Measurements from ENCODE around the gene GPS2. TPM values are rescaled to one million over a fixed set of nuclear protein-coding genes. Genes with fewer than 3 reads are reported as not detected.

The GPS2 gene
- total RNA-seq, 1 experiment from 2014 or later: 61.1 TPM

DNA sequence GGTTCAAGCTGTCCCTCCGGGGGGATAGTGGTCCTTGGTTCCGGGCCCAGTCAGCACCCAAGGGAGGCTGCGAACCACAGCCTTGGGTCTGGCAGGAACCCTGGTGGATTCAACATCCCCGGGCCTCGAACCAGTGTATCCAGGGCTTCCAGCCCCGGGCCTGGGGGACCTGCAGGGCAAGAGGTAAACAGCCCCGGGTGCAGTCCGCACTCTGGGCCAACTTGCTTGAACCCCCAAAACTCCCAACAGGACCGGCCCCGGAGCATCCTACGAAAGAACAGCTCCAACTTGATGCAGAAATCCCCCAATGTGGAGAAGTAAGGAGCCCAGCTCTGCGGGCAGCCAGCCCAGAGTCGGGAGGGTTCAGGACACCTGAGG, 15.5 kb upstream of the GPS2 start:
- H3K4me1 Mint-ChIP-seq (ENCODE audit: low read depth, unreplicated experiment): peaks cover 16% of the 10 kb centered on the region
- CTCF ChIA-PET: no interaction called here
- H3K27ac Mint-ChIP-seq (ENCODE audit: unreplicated experiment): peak overlapping the region; percentile 21
- peaks cover 18% of the 10 kb centered on the region for H3K36me3 Mint-ChIP-seq (ENCODE audit: insufficient read depth, unreplicated experiment)
- intact Hi-C loops (cut with micrococcal nuclease; ENCODE audit: unreplicated experiment): no loop called here
- no peak overlapping the region for H3K4me3 Mint-ChIP-seq (ENCODE audit: low read depth, unreplicated experiment)
- BruUV-seq (replicated peaks): no TSS peak
- TF ChIP-seq, protein P1, sequence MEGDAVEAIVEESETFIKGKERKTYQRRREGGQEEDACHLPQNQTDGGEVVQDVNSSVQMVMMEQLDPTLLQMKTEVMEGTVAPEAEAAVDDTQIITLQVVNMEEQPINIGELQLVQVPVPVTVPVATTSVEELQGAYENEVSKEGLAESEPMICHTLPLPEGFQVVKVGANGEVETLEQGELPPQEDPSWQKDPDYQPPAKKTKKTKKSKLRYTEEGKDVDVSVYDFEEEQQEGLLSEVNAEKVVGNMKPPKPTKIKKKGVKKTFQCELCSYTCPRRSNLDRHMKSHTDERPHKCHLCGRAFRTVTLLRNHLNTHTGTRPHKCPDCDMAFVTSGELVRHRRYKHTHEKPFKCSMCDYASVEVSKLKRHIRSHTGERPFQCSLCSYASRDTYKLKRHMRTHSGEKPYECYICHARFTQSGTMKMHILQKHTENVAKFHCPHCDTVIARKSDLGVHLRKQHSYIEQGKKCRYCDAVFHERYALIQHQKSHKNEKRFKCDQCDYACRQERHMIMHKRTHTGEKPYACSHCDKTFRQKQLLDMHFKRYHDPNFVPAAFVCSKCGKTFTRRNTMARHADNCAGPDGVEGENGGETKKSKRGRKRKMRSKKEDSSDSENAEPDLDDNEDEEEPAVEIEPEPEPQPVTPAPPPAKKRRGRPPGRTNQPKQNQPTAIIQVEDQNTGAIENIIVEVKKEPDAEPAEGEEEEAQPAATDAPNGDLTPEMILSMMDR (IDR thresholded peaks at IDR 0.05; ENCODE audit: unreplicated experiment): no peak
- DNase-seq: no peak
- H3K9me3 Mint-ChIP-seq (ENCODE audit: low read depth, unreplicated experiment): no peaks in the 10 kb centered on the region
- peaks cover 20% of the 10 kb centered on the region for H3K27me3 Mint-ChIP-seq (ENCODE audit: unreplicated experiment)

DNA sequence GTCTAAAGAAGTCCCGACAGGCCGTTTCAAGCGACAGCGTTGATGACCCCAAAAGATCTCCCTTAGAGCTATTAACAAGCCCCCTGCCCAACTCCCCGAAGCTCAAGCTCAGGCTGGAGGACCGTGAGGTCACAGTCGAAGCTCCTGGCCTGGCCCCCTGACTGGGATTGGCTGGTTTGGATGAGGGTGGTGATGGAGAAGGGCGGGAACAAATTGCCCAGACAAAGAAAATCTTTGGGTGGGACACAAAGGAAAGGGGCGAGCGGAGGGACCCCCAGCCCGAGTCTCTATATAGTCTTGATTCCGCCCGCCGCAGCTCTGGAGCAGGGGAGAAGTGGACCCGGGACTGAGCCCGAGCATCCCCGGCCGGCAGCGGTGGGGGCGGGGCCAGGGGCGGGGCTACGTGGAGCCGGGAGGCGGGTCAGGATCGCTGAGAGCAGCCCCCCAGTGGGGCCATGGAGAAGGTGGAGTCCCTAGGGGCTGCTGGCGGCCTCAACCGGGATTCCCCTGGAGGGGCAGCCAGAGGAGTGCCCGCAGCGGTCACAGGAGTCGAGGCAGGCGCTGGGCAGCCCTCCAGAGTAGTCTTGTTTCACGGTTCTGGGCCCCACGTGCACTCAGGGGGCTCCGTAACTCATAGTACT, 15.0 kb upstream of the GPS2 start:
- Mint-ChIP-seq H3K4me1 (ENCODE audit: low read depth, unreplicated experiment) (peaks cover 16% of the 10 kb centered on the region), H3K4me3 (ENCODE audit: low read depth, unreplicated experiment) (peak overlapping the region; percentile 85), H3K27ac (ENCODE audit: unreplicated experiment) (peak overlapping the region; percentile 98), H3K27me3 (ENCODE audit: unreplicated experiment) (peaks cover 20% of the 10 kb centered on the region), H3K9me3 (ENCODE audit: low read depth, unreplicated experiment) (no peaks in the 10 kb centered on the region), H3K36me3 (ENCODE audit: insufficient read depth, unreplicated experiment) (peaks cover 18% of the 10 kb centered on the region)
- no TSS peak for BruUV-seq (replicated peaks)
- CTCF ChIA-PET: interaction anchor here (0.6 to 1.4 kb wide), 4 partner anchors 15 to 284 kb away, joined by 3 to 7 read pairs (median 4); partner anchors contain the start of gene TMEM256
- peak; percentile 71 for DNase-seq
- TF ChIP-seq, protein P1 (IDR thresholded peaks at IDR 0.05; ENCODE audit: unreplicated experiment): no peak
- intact Hi-C loops (cut with micrococcal nuclease; ENCODE audit: unreplicated experiment): no loop called here

DNA sequence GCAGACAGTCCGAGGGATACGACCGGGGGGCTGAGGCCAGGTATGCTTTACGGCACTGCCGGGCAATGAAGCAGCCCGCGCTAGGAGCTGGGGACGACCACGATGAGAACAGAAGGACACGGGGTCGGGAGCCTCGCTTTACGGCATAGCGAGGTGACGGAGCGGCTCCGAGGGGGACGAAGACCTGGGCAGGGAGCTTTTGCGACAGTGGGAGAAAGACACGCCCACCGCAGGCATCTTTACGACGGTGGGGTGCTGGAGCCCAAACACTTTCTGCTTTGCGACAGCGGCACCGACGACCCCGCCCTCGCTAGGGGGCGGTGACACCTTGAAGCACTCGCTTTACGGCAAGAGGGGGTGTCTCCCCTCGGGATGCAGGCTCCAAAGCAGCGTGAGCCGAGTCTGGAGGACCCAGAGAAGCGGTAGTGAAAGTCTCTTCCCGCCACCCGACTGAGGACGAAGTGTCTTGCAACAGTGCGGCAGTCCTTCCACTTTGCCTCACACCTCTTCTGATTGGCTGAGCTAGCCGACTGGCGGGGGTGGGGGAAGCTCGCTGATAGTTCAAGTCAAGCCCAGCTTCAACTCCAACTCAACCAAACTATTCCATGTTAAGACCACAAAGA, 14.3 kb upstream of the GPS2 start:
- intact Hi-C loops (cut with micrococcal nuclease; ENCODE audit: unreplicated experiment): no loop called here
- Mint-ChIP-seq H3K27ac (ENCODE audit: unreplicated experiment) (peak overlapping the region; percentile 98), H3K36me3 (ENCODE audit: insufficient read depth, unreplicated experiment) (peaks cover 19% of the 10 kb centered on the region), H3K9me3 (ENCODE audit: low read depth, unreplicated experiment) (no peaks in the 10 kb centered on the region), H3K4me3 (ENCODE audit: low read depth, unreplicated experiment) (peak overlapping the region; percentile 85), H3K4me1 (ENCODE audit: low read depth, unreplicated experiment) (peaks cover 16% of the 10 kb centered on the region), H3K27me3 (ENCODE audit: unreplicated experiment) (peaks cover 20% of the 10 kb centered on the region)
- CTCF ChIA-PET: interaction anchor here (0.6 to 1.4 kb wide), 7 partner anchors 11 to 347 kb away, joined by 3 to 7 read pairs (median 4); partner anchors contain the start of gene TMEM256
- TF ChIP-seq, protein P1 (IDR thresholded peaks at IDR 0.05; ENCODE audit: unreplicated experiment): no peak
- BruUV-seq (replicated peaks): no TSS peak
- DNase-seq: peak; percentile 92

DNA sequence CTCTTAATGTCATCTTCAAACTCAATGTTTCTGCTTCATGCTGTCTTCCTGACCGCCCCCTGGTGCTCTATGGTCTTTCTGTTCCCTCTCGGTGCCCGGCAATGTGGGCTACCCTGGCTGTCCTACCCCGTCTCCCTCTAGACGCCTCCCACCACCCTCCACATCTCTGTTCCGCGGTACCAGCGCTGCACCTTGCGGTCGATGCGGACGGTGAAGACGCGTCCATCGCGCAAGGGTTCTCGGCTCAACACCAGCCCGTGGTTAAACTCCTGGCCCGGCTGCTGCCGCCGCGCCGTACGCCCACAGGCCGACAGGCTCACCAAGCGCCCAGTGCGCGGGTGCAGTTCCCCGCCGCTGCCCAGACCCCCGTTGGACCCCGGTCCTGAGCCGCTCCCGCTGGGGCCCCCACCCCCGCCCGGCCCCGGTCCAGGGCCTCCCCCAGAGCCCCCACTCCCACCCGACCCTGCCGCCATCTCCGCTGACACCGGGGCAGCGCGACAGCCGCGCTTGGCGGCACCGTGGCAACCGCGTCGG, 13.7 kb upstream of the GPS2 start, which contains the start of gene NEURL4:
Gene NEURL4 (minus strand): TSS at position 496 of the 534 bp plus-strand sequence. CDS start 23 bp downstream, at position 473.
- BruUV-seq (replicated peaks): no TSS peak
- intact Hi-C loops (cut with micrococcal nuclease; ENCODE audit: unreplicated experiment): no loop called here
- H3K27me3 Mint-ChIP-seq (ENCODE audit: unreplicated experiment): peaks cover 20% of the 10 kb centered on the region
- TF ChIP-seq, protein P1 (IDR thresholded peaks at IDR 0.05; ENCODE audit: unreplicated experiment): no peak
- H3K27ac Mint-ChIP-seq (ENCODE audit: unreplicated experiment): peak within 1 kb of the TSS; percentile 98
- no peaks in the 10 kb centered on the region for H3K9me3 Mint-ChIP-seq (ENCODE audit: low read depth, unreplicated experiment)
- peaks cover 16% of the 10 kb centered on the region for H3K4me1 Mint-ChIP-seq (ENCODE audit: low read depth, unreplicated experiment)
- CTCF ChIA-PET: interaction anchor here (0.6 to 1.4 kb wide), 5 partner anchors 12 to 348 kb away, joined by 3 to 7 read pairs (median 4); no protein-coding TSS in a partner anchor
- peak within 1 kb of the TSS; percentile 85 for H3K4me3 Mint-ChIP-seq (ENCODE audit: low read depth, unreplicated experiment)
- DNase-seq: no peak
- peaks cover 23% of the 10 kb centered on the region for H3K36me3 Mint-ChIP-seq (ENCODE audit: insufficient read depth, unreplicated experiment)

All from Calu3 (cell line).